GM12878 (cell line): ENCODE data around the gene UBR2.
"Not testable (repeated sequence)": the region's sequence is repeated elsewhere in the genome, so short reads cannot be mapped to it uniquely, and the experiment has no call there.

Experiments
- BCL11A ChIP-seq: IDR thresholded peaks from 2 replicates; pipeline ENCODE4 v1.6.1; 2011; ENCODE audit warnings: low read depth, low read length
- CBX3 ChIP-seq: fragments of 200-600 bp; sonication (generic); IDR thresholded peaks from 2 replicates; pipeline ENCODE4 v1.6.1; 2016; ENCODE audit warnings: low read depth, borderline replicate concordance
- CTCF ChIP-seq, 3 experiments: IDR thresholded peaks in 2 of 3; conservative IDR thresholded peaks in 1 of 3; 2 replicates each; pipeline ENCODE4 v1.5.1; 2011; ENCODE audit warnings: low read depth in 3 of 3, low read length in 3 of 3, mild to moderate bottlenecking in 3 of 3, control low read depth in 2 of 3, moderate library complexity in 2 of 3, inconsistent platforms in 1 of 3, mixed read lengths in 1 of 3; ENCODE audit not compliant: control insufficient read depth in 2 of 3, insufficient read depth in 1 of 3; ENCODE audit errors: extremely low read depth in 1 of 3
- EP300 ChIP-seq, 2 experiments: fragments of 150-350 bp in 1 of 2; IDR thresholded peaks; 2 replicates each; pipeline ENCODE4 v1.6.1; 2011 to 2012; ENCODE audit warnings: low read depth in 2 of 2, low read length in 2 of 2, borderline replicate concordance in 1 of 2, improper control_type of control experiment in 1 of 2, inconsistent platforms in 1 of 2; ENCODE audit not compliant: control insufficient read depth in 1 of 2
- MXI1 ChIP-seq: fragments of 150-350 bp; IDR thresholded peaks from 2 replicates; pipeline ENCODE4 v1.6.1; 2011; ENCODE audit warnings: low read depth, mild to moderate bottlenecking, inconsistent platforms, low read length, improper control_type of control experiment
- SP1 ChIP-seq: IDR thresholded peaks from one replicate; pipeline ENCODE4 v1.6.1; 2011; ENCODE audit warnings: low read depth, low read length
- TAF1 ChIP-seq: IDR thresholded peaks from 2 replicates; pipeline ENCODE4 v1.6.1; 2011; ENCODE audit warnings: mild to moderate bottlenecking, low read depth, low read length, borderline replicate concordance
- WRNIP1 ChIP-seq: IDR thresholded peaks from 2 replicates; pipeline ENCODE4 v1.6.1; 2011; ENCODE audit warnings: low read depth, low read length, improper control_type of control experiment, borderline replicate concordance
- ZNF274 ChIP-seq: IDR thresholded peaks from one replicate; pipeline ENCODE4 v1.8.0; 2011; ENCODE audit not compliant: insufficient read length, insufficient read depth

- not testable (repeated sequence) for TF ChIP-seq WRNIP1; CBX3; MXI1; CTCF (IDR thresholded peaks at IDR 0.05 in 2 of 3, conservative IDR thresholded peaks at IDR 0.05 in 1 of 3; ENCODE audit: control insufficient read depth in 2 of 3, extremely low read depth in 1 of 3, insufficient read depth in 1 of 3, low read depth in 3 of 3, low read length in 3 of 3); EP300 (IDR thresholded peaks at IDR 0.05; ENCODE audit: borderline replicate concordance in 1 of 2, control insufficient read depth in 1 of 2, low read depth in 2 of 2, low read length in 2 of 2); BCL11A; SP1; TAF1; ZNF274
Observed at GRCh38 chr6:42733867-42734481, 170.1 kb downstream of the UBR2 start.
